ENCODE data around the gene CHST7.
A peak's percentile ranks its signal among the peaks of the same experiment; 100 is the strongest.

The CHST7 gene

DNA sequence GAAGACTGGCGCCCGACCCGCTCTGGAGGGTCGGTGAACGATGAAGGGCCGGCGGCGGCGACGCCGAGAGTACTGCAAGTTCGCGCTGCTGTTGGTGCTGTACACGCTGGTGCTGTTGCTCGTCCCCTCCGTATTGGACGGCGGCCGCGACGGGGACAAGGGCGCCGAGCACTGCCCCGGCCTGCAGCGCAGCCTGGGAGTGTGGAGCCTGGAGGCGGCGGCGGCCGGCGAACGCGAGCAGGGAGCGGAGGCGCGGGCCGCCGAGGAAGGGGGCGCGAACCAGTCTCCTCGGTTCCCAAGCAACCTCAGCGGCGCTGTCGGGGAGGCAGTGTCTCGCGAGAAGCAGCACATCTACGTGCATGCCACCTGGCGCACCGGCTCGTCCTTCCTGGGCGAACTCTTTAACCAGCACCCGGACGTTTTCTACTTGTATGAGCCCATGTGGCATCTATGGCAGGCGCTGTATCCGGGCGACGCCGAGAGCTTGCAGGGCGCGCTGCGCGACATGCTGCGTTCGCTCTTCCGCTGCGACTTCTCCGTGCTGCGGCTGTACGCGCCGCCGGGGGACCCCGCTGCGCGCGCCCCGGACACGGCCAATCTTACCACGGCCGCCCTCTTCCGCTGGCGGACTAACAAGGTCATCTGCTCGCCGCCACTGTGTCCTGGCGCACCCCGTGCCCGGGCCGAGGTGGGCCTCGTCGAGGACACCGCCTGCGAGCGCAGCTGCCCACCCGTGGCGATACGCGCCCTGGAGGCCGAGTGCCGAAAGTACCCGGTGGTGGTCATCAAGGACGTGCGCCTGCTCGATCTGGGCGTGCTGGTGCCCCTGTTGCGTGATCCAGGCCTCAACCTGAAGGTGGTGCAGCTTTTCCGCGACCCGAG, 568 bp downstream of the CHST7 start:
- DNase-seq (ENCODE audit: low read depth): peak; percentile 55

DNA sequence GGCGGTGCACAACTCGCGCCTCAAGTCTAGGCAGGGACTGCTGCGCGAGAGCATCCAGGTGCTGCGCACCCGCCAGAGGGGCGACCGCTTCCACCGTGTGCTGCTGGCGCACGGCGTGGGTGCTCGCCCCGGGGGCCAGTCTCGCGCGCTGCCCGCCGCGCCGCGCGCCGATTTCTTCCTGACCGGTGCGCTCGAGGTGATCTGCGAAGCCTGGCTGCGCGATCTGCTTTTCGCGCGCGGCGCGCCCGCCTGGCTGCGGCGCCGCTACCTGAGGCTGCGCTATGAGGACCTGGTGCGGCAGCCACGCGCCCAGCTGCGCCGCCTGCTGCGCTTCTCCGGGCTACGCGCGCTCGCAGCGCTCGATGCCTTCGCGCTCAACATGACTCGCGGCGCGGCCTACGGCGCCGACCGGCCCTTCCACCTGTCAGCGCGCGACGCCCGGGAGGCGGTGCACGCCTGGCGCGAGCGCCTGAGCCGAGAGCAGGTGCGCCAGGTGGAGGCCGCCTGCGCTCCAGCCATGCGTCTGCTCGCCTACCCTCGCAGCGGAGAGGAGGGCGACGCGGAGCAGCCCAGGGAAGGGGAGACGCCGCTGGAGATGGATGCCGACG, 1.3 kb downstream of the CHST7 start:
- peak; percentile 35 for DNase-seq (ENCODE audit: low read depth)

DNA sequence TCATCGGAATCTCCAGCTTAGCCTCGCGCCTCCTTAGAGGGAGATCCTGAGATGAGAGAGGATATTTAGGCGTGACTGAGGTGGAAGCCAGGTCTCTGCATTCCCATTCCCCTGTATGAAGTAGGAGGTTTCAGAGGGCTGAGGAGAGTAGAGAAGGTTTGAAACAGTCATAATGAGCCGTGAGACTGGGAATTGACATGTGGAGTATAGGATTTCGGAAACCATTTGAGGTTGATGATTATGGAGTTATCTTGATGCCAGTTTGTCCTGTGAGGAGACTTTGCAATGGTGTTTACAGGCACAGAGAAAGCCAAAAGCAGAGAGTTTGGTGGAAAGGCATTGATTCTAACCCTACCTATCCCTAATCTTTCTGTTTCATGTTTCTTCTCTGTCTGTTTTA, 2.0 kb downstream of the CHST7 start:
- no peak for DNase-seq (ENCODE audit: low read depth)

- no peak for DNase-seq (ENCODE audit: low read depth)
Observed at GRCh38 chrX:46575991-46576392, 2.4 kb downstream of the CHST7 start.

GRCh38 chrX:46576458-46576857, 2.9 kb downstream of the CHST7 start:
- DNase-seq (ENCODE audit: low read depth): no peak

DNA sequence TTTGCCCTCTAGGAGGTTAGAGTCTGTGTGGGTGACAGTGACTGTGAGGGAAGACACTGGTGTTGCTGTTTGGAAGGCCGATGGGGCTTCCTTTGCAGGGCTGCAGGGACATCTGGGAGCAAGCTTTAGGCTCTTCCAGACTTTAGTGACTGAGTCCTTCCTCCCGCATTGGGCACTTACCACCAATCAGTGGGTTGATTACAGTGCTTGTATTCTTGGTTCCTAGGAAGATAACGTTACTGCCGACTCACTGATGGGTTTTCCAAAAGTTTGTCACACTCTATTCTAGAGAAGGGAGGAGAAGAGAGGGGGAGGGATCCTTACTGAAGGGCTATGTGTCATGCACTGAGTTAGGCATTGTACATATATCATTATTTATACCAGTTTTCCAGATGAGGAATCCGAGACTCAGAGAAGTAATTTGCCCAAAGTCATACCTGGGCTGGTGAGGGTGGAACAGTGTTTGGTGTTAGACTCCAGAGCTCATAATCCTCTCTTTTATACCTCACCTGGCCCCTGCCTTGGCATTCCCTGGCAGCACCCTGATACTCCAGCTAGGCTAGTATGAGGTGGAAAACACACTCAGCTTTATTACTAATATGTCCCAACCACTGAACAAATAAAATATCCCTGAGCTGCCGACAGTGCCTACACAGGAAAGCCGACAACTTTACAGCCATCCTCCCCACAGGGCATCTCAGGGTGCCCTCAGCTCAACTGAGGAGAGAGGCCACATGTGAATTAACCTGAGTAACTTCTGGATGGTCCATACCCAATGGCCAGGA, 3.8 kb downstream of the CHST7 start:
- DNase-seq (ENCODE audit: low read depth): no peak

- DNase-seq (ENCODE audit: low read depth): no peak
Observed at GRCh38 chrX:46579250-46579649, 5.7 kb downstream of the CHST7 start.

DNA sequence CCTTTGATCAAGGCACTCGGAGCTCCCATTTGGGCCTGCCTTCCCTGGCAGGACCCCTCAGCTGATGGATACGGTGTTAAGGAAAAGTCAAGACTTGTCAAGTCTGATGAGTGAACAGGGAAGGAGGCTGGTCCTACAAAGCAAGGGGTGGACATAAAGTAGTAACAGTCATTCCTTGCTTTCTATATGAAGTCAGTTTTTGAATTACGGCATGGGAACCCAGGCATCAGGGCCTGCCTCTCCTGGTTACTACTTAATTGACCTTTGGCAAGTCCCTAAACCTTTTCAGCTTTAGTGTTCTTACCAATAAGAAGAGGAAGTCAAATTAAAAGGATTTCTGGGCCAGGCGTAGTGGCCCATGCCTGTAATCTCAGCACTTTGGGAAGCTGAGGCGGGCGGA, 7.0 kb downstream of the CHST7 start:
- no peak for DNase-seq (ENCODE audit: low read depth)

GRCh38 chrX:46582325-46582724, 8.8 kb downstream of the CHST7 start:
- no peak for DNase-seq (ENCODE audit: low read depth)

DNA sequence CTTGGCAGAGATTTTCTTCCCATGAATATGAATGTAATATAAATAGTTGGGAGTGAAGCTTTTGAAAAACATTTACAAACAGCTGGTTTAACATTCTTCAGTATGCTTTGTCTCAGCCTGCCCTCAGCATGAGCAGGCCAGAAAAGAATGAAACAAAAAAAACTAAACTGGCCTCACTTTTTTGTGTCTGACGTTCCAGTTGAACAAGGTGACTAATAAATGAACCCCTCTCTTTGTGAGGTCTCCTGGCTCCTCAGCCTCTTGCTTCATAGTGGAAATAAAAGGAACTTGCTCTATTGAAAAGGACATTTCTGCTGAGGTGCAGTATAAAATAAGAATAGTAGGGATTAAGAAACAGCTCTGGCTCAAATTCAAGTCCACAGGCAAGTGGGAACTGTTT, 9.4 kb downstream of the CHST7 start:
- no peak for DNase-seq (ENCODE audit: low read depth)

- no peak for DNase-seq (ENCODE audit: low read depth)
Observed at GRCh38 chrX:46584736-46585135, 11.2 kb downstream of the CHST7 start.

GRCh38 chrX:46587158-46587557, 13.6 kb downstream of the CHST7 start:
- no peak for DNase-seq (ENCODE audit: low read depth)

DNA sequence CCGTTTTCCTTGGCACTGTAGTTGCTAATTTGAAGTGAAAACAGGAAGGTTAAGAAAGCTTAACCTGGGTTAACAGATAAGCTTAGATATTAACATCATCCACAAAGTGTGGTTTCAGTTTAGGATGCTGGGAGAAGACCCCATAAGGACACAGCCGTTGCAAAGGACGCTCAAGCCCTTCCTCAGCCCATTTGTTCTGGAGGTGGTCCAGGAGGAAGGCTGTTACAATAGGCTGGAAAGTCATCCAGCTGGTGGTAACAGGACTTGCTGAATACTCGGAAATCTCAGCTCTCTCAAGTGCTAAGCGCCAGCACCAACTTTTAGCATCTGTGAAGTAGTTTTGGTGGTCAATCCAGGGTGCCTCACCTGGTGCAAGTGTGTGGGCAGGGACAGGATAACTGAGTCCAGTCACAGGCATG, 14.2 kb downstream of the CHST7 start:
- no peak for DNase-seq (ENCODE audit: low read depth)

DNA sequence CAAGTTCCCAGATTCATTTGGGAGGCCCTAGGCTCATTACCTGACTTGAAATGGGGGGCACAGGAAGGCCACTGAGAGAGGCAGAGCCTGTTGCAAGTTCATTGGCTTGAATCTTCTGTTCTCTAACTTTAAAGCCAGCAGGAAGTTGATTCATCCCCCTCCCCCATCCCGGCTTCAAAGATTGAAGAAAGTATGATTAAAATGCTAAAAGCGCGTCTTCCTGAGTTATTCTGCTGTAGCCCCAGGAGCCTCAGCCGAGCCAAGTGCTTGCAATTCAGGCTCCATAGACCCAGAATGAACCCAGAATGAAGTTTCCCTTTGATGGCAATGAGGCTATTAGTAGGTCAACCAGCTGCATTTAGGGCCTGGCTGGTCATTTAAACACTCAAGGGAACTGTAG, 14.7 kb downstream of the CHST7 start:
- peak; percentile 44 for DNase-seq (ENCODE audit: low read depth)

DNA sequence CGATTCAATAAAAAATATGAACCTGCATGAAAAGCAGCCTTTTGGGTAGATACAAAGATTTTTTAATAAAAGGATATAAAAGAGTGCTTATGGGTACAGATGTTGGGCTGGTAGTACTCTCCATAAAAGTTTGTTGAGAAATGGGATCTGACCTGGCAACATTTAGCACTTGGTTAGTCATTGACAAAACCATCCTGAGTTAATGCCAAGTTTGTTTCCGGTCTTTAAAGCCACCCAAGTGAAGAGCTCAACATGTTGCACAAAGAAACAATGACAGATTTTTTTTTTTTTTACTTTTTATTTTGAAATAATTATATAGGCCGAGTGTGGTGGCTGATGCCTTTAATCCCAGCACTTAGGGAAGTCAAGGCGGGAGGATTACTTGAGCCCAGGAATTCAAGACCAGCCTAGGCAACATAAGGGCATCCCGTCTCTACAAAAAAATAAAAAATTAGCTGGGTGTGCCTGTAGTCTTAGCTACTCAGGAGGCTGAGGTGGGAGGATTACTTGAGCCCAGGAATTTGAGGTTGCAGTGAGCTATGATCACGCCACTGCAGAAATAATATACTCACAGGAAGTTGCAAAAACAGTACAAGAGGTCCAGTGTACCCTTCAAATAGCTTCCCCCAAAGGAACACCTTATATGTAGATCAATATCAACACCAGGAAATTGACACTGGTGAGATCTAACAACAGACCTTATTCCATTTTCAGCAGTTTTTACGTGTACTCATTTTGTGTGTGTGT, 16.6 kb downstream of the CHST7 start:
- DNase-seq (ENCODE audit: low read depth): no peak

DNA sequence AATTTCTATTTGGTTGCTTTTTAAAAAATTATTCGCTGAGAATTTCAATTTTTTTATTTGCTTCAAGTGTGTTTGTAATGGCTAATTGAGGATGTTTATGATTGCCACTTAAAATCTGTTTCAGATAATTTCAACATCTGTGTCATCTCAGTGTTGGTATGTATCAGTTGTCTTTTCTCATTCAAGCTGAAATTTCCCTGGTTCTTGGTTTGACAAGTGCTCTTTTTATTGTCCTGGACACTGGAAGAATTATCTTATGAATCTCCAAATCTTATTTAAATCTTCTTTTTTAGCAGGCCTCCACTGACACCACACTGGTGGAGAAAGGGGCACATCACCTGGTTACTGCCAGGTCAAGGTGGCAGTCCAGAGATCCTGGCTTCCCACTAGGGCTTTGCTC, 21.5 kb downstream of the CHST7 start:
- no peak for DNase-seq (ENCODE audit: low read depth)

GRCh38 chrX:46597208-46597607, 23.6 kb downstream of the CHST7 start:
- DNase-seq (ENCODE audit: low read depth): no peak

DNA sequence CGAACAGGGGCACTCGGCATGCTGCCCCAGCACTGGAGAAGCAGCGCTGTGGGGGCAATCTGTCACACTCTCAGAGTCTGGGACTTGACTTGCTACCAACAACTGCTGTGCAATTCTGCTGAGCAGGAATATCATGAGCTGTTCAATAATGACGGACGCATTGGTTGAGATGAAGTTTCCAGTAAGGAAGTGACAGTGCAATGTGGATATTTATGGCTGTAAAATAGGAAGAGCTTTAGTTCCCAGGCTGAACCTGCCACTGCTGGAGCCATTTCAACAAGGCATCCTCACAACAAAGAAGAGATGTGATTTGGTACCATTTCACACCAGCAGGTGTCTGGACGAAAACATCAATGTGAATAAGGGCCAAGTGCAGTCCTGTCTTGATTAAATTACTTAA, 24.2 kb downstream of the CHST7 start:
- DNase-seq (ENCODE audit: low read depth): no peak

- no peak for DNase-seq (ENCODE audit: low read depth)
Observed at GRCh38 chrX:46599051-46599560, 25.5 kb downstream of the CHST7 start.

DNA sequence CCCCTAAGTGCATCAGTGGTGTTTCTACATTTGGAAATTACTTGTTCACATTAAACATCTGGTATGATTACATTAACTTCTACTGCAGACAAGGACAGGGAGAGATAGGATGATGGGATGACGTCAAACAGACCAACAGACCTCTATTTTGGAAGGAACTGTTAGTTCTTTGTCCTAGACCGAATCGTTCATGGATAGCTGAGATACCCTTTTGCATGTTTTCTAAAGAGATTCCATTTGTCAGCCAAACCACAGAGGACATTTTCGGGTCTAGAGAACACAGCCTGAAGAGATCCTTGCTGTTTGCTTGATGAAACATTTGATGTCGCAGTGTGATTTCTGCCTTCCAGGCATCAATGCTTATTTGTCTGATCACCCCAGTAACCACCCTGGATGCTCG, 27.7 kb downstream of the CHST7 start:
- DNase-seq (ENCODE audit: low read depth): no peak

GRCh38 chrX:46602468-46603102, 29.0 kb downstream of the CHST7 start:
- no peak for DNase-seq (ENCODE audit: low read depth)

GRCh38 chrX:46607916-46608315, 34.4 kb downstream of the CHST7 start:
- DNase-seq (ENCODE audit: low read depth): no peak

Data from stimulated activated CD4-positive, alpha-beta T cell treated with anti-CD3 and anti-CD28 coated beads, Interleukin-2, amount 100 ng/mL, for 4 hours (primary cell).